Activated naive CD4-positive, alpha-beta T cell treated with anti-CD3 and anti-CD28 coated beads for 36 hours (primary cell): ENCODE data around the gene LANCL2. TPM values are rescaled to one million over a fixed set of nuclear protein-coding genes. Genes with fewer than 3 reads are reported as not detected.
"Not testable (repeated sequence)": the region's sequence is repeated elsewhere in the genome, so short reads cannot be mapped to it uniquely, and the experiment has no call there.

Experiments
- CTCF ChIA-PET: fragments of 350-600 bp; sonication (Branson Sonifier 250); formaldehyde crosslinking; loops from one replicate; lab custom pipeline; 2021; ENCODE audit warnings: antibody characterized with exemption; lab: Charles Lee
- DNase-seq: peaks from one replicate; pipeline ENCODE4 v3.0.0-alpha.2; 2020
- H3K27ac Mint-ChIP-seq: one replicate; pipeline ENCODE4 v1.8.0; 2021; ENCODE audit warnings: mild to moderate bottlenecking, mixed read lengths
- H3K27me3 Mint-ChIP-seq: one replicate; pipeline ENCODE4 v1.8.0; 2021; ENCODE audit warnings: low read depth, mixed read lengths
- H3K36me3 Mint-ChIP-seq: one replicate; pipeline ENCODE4 v1.8.0; 2021; ENCODE audit warnings: low read depth, mixed read lengths
- H3K4me1 Mint-ChIP-seq: one replicate; pipeline ENCODE4 v1.8.0; 2021; ENCODE audit warnings: low read depth, mixed read lengths
- H3K4me3 Mint-ChIP-seq: one replicate; pipeline ENCODE4 v1.8.0; 2021; ENCODE audit warnings: mild to moderate bottlenecking, moderate library complexity, mixed read lengths
- H3K9me3 Mint-ChIP-seq: one replicate; pipeline ENCODE4 v1.8.0; 2021; ENCODE audit warnings: mixed read lengths
- intact Hi-C: fragments of 100-400 bp; cut with micrococcal nuclease; formaldehyde crosslinking; loops from one replicate; pipeline ENCODE4 v1.15.1; 2023
- total RNA-seq, 2 experiments: library from RNA; stranded (reverse); gene quantifications; one replicate each; pipeline ENCODE4 v1.2.3, GENCODE V29; 2021

Gene LANCL2
- total RNA-seq, 2 experiments from 2014 or later: 10.6 to 11.1 TPM

DNA sequence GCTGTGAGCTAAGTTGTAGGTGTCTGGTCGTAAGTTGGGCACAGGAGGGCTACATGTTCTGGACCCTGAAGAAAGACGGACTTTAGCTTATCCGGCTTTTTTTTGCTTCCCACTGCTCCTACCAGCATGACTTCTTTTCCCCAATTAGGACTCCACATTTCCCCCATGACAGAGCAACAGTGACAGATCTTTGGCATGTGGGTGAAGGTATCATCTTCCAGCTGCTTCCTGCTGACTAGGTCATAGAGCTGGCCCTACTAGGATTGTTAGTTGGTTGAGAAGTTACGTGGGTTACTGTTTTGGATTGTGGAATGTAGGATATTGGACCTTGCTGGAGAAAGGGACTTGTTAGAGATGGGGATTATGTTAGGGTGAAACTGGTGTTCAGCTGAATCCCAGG, 21.4 kb downstream of the LANCL2 start:
- peaks cover 29% of the 10 kb centered on the region for H3K9me3 Mint-ChIP-seq
- no peak for DNase-seq
- H3K27me3 Mint-ChIP-seq: no peaks in the 10 kb centered on the region
- H3K36me3 Mint-ChIP-seq: peaks cover 33% of the 10 kb centered on the region
- no peak overlapping the region for H3K4me3 Mint-ChIP-seq
- CTCF ChIA-PET: no interaction called here
- H3K27ac Mint-ChIP-seq: no peak overlapping the region
- intact Hi-C loops: no loop called here
- H3K4me1 Mint-ChIP-seq: peaks cover 8% of the 10 kb centered on the region

DNA sequence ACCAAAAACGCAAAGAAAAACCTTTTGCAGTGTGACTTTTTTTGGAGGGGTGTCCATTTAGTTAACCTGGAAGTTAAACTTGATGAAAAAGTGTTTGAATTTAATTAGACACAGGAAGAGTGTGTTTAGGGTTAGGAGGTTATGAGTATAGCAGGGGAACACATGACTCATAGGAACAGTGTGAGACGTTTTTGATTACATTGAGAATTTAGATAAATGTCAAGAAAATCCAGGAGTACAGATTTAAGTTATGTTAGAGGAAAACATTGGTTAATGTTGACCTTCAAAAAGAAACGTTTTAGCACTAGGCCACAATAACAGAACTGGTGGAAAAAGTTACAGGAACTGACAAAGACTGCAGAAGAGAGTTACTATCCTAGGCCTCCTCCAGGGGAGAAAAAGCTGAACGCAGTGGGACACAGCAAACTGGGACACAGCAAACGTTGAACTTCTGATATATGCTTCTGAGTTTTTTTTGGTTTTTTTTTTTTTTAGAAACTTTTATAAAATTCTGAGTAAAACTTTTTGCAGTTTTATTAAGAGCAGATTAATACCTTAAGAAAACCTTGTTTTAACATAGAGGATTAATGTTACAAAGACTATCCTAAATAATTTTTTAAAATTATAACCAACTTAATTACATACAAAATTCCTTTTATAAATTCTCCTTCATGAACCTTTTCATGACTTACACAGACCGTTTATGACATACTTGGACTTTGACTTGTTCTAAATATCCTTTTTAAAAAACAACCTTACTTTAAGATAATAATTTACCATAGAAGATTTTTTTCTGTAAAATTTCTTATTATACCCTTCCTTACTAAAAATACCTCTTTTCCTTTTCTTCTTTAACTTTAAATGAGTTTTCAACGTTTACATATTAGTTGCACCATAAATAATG, 22.2 kb downstream of the LANCL2 start:
- intact Hi-C loops: no loop called here
- H3K4me1 Mint-ChIP-seq: peaks cover 8% of the 10 kb centered on the region
- no peak for DNase-seq
- H3K9me3 Mint-ChIP-seq: peaks cover 29% of the 10 kb centered on the region
- no peak overlapping the region for H3K27ac Mint-ChIP-seq
- H3K36me3 Mint-ChIP-seq: peaks cover 34% of the 10 kb centered on the region
- H3K4me3 Mint-ChIP-seq: no peak overlapping the region
- H3K27me3 Mint-ChIP-seq: no peaks in the 10 kb centered on the region
- CTCF ChIA-PET: interaction anchor here (1.7 kb wide), 1 partner anchor 28 kb away, joined by 5 read pairs; no protein-coding TSS in a partner anchor

DNA sequence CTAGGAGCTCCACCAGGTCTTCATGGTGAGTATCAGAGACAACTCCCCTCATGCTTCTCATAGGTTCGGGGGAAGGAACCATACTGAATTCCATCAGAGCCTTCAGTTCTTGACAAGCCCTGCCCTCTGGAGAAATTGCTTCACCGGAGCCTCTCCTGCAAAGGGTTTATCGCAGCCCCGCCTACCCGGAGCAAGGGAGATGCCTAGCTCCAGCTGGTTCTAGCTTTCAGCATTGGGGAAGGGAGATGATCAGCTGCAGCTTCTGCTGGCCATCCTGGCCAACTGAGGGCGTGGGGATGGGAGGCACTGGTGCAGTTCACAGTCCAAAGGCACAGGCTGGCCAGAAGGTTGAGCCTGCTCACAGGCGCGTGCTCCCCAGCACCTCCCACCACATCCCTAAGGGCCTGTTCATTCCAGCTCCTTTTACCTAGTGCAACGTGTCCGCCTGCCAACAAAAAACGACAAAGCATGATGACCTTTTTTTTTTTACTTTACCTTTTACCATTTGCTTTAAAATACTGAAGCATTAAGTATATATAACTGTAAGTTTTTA, 31.2 kb downstream of the LANCL2 start:
- Mint-ChIP-seq H3K9me3 (no peaks in the 10 kb centered on the region), H3K36me3 (peaks cover 4% of the 10 kb centered on the region), H3K27me3 (no peaks in the 10 kb centered on the region), H3K4me3 (no peak overlapping the region), H3K4me1 (no peaks in the 10 kb centered on the region), H3K27ac (no peak overlapping the region)
- CTCF ChIA-PET: interaction anchor here (0.7 to 1.2 kb wide), 4 partner anchors 13 to 127 kb away, joined by 3 to 6 read pairs (median 4); no protein-coding TSS in a partner anchor
- intact Hi-C loops: no loop called here
- DNase-seq: no peak

DNA sequence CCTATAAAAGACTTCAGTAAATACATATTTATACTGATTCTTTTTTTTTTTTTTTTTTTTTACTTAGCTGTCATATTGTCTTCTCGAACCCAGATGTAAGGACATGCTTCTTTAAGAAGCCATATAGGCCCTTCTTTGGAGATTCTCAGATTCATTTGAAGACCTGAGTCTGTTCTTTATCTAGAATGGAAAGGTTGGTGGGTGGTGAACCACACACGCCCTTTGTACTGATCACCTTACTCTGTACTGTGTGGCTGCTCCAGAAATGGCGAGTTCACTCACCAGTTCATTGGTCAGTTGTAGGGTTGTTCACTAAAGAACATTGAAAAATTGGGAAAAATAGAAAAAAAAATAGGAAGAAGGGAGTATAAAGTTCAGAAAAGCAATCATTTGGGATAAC, 32.5 kb downstream of the LANCL2 start:
- intact Hi-C loops: no loop called here
- Mint-ChIP-seq H3K4me1 (no peaks in the 10 kb centered on the region), H3K9me3 (no peaks in the 10 kb centered on the region), H3K4me3 (no peak overlapping the region), H3K27ac (no peak overlapping the region), H3K36me3 (peaks cover 4% of the 10 kb centered on the region), H3K27me3 (no peaks in the 10 kb centered on the region)
- no peak for DNase-seq
- CTCF ChIA-PET: no interaction called here

DNA sequence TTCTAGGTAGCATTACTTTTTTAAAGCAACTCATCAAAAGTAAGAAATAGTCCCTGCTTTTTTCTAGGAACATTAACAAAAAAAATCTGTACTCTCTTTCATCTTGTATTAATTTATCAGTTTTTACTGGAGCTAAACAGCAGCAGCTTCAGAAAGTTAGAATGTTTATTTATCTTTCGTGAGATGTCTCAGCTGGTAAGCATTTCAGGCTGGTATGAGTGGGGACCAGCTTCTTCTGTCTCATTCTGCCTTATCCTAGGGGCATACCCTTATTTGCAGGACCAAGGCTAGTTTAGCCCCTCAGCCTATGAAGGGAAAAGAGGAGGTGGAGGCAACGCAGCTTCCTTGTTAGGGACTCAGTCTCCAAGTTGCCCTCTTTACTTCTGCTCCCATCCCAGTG, 35.1 kb downstream of the LANCL2 start:
- Mint-ChIP-seq H3K36me3 (peaks cover 12% of the 10 kb centered on the region), H3K27ac (no peak overlapping the region), H3K4me3 (no peak overlapping the region), H3K4me1 (no peaks in the 10 kb centered on the region), H3K9me3 (no peaks in the 10 kb centered on the region), H3K27me3 (no peaks in the 10 kb centered on the region)
- CTCF ChIA-PET: interaction anchor here (1.3 kb wide), 1 partner anchor 15 kb away, joined by 7 read pairs; no protein-coding TSS in a partner anchor
- no peak for DNase-seq
- intact Hi-C loops: no loop called here

DNA sequence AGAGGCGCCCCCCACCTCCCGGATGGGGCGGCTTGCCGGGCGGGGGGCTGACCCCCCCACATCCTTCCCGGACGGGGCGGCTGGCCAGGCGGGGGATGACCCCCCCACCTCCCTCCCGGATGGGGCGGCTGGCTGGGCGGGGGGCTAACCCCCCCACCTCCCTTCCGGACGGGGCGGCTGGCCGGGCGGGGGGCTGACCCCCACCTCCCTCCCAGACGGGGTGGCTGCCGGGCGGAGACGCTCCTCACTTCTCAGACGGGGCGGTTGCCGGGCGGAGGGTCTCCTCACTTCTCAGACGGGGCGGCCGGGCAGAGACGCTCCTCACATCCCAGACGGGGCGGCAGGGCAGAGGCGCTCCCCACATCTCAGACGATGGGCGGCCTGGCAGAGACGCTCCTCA, 37.4 kb downstream of the LANCL2 start:
- H3K4me1 Mint-ChIP-seq, H3K27me3 Mint-ChIP-seq, H3K9me3 Mint-ChIP-seq, CTCF ChIA-PET, H3K4me3 Mint-ChIP-seq, intact Hi-C loops, H3K27ac Mint-ChIP-seq, DNase-seq: not testable (repeated sequence)
- H3K36me3 Mint-ChIP-seq: peaks cover 12% of the 10 kb centered on the region

DNA sequence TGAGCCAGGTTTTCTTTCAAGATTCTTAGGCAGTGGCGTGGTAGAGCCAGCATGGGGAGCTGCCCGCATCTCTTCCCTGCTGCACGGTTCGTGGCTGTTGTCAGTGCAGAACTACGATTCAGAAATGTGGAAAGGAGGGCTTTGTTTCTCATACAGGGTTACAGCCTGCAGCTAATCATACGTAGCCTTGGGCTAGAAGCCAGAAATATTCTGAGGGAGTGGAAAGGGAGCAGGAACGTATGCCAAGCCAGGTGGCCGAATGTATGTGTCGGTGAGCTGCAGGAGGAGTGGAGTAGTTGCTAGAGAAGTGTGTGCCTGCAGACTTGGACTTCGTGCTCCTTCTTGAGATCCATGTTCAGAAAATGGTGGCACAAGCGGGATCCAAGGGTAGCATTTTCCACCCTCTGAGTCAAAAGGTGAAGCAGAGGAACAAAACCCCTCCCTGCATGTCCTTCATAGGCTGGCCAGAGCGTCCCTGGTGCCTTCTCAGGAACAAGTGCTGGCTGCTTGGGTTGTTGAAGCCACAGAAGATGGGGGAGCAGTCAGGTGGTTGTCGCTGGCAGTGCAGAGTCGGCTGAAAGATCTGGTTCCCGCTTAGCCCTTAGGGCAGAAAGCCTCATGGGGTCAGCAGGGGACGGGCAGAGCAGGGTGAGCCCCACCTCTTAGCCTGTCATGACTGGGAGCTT, 40.9 kb downstream of the LANCL2 start:
- no peaks in the 10 kb centered on the region for H3K27me3 Mint-ChIP-seq
- CTCF ChIA-PET: interaction anchor here (1.4 kb wide), 1 partner anchor 9 kb away, joined by 6 read pairs; no protein-coding TSS in a partner anchor
- peaks cover 11% of the 10 kb centered on the region for H3K36me3 Mint-ChIP-seq
- DNase-seq: no peak
- no peak overlapping the region for H3K4me3 Mint-ChIP-seq
- intact Hi-C loops: no loop called here
- H3K4me1 Mint-ChIP-seq: no peaks in the 10 kb centered on the region
- no peaks in the 10 kb centered on the region for H3K9me3 Mint-ChIP-seq
- H3K27ac Mint-ChIP-seq: no peak overlapping the region

DNA sequence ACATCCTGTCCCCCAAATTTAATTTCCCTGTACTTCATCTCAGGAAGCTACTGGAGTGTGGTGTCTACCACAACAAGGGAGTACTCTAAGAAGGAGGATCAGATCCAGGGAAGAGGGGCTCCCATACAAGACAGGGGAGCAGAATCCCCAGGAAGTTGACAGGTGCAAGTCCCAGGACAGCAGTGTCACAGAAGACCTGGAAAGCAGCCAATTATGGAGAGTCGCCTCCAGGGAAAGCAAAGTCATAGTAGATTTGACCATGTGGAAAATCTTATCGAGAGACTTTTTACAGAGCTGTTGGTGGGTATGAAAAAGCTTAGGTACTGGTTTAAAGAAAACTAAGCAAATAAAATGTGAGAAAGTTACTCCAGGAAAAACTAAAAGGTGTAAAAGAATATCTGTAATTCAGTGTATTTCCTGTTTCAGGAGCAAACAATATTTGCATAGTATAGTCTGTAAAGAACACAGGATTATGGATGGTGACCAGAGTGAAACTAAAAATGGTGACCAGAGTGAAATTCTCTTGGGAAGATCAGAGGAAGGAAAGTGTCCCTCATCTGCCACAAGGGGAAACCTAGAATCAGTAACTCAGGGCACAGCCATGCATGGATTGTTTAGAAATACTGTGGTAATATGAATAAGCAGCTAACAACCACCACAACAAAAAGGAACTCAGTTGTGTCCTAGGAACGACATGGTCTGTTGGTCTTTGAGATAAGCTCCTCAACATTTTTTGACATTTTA, 44.5 kb downstream of the LANCL2 start:
- no peak overlapping the region for H3K4me3 Mint-ChIP-seq
- no peaks in the 10 kb centered on the region for H3K9me3 Mint-ChIP-seq
- H3K36me3 Mint-ChIP-seq: peaks cover 2% of the 10 kb centered on the region
- intact Hi-C loops: no loop called here
- CTCF ChIA-PET: interaction anchor here (0.6 to 1.2 kb wide), 3 partner anchors 10 to 88 kb away, joined by 4 to 5 read pairs (median 4); no protein-coding TSS in a partner anchor
- no peaks in the 10 kb centered on the region for H3K4me1 Mint-ChIP-seq
- no peak overlapping the region for H3K27ac Mint-ChIP-seq
- no peaks in the 10 kb centered on the region for H3K27me3 Mint-ChIP-seq
- DNase-seq: no peak

DNA sequence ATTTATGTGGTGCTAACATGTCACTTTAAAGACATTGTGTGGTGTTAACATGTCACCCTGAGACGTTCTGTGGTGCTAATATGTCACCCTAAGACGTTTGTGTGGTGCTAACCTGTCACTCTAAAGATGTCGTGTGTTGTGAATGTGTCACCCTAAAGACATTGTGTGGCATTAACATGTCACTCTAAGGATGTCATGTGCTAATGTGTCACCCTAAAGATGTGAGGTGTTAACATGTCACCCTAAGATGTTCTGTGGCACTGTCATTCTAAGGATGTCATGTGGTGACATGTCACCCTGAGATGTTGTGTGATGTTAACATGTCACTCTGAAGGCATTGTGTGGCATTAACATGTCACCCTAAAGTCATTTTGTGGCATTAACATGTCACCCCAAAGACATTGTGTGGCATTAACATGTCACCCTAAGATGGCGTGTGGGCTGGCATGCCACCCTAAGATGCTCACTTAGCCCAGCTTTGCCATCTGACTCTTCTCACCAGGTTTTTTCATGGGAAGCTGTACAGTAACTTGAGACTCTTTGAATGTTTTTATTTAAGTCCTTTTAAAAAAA, 45.6 kb downstream of the LANCL2 start:
- no peak overlapping the region for H3K27ac Mint-ChIP-seq
- no peaks in the 10 kb centered on the region for H3K27me3 Mint-ChIP-seq
- CTCF ChIA-PET: interaction anchor here (1.2 kb wide), 1 partner anchor 9 kb away, joined by 4 read pairs; no protein-coding TSS in a partner anchor
- H3K4me1 Mint-ChIP-seq: peaks cover 2% of the 10 kb centered on the region
- no peak for DNase-seq
- no peak overlapping the region for H3K4me3 Mint-ChIP-seq
- H3K9me3 Mint-ChIP-seq: no peaks in the 10 kb centered on the region
- intact Hi-C loops: no loop called here
- peaks cover 2% of the 10 kb centered on the region for H3K36me3 Mint-ChIP-seq

DNA sequence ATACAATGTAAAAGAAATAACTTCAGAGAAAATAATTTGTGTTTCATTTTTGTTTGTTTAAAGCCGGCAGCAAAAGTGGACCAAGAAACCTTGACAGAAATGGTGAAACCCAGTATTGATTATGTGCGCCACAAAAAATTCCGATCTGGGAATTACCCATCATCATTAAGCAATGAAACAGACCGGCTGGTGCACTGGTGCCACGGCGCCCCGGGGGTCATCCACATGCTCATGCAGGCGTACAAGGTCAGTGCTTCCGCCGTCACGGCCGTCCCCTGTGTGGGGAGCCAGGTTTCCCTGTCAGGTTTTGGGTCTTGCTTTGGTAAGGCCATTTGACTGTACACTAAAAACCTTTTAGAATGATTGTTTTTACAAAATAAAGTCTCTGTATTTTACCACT, 46.7 kb downstream of the LANCL2 start:
- Mint-ChIP-seq H3K4me1 (peaks cover 2% of the 10 kb centered on the region), H3K36me3 (peaks cover 2% of the 10 kb centered on the region), H3K9me3 (no peaks in the 10 kb centered on the region), H3K27ac (no peak overlapping the region), H3K27me3 (no peaks in the 10 kb centered on the region), H3K4me3 (no peak overlapping the region)
- DNase-seq: no peak
- CTCF ChIA-PET: no interaction called here
- intact Hi-C loops: no loop called here

DNA sequence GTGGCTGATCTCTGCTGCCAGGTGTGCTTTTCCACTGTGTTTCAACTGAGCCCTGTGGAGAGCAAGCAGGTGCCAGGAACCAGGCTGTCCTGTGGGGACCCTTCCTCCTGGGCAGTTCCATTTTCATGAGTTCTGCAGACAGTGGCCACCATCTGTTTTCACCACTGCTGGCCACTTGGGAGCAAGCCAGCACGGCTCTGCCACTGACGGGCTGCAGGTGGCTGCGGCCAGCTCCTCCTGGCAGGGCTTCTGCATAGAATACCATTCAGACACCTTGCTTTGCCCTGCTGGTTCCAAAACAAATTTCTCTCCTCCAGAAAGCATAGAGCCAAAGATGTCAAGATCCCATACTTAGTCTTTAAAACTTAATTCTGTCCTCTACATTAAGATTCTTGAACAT, 48.3 kb downstream of the LANCL2 start:
- intact Hi-C loops: no loop called here
- no peak overlapping the region for H3K4me3 Mint-ChIP-seq
- H3K4me1 Mint-ChIP-seq: peaks cover 2% of the 10 kb centered on the region
- H3K9me3 Mint-ChIP-seq: no peaks in the 10 kb centered on the region
- H3K27me3 Mint-ChIP-seq: no peaks in the 10 kb centered on the region
- CTCF ChIA-PET: interaction anchor here (0.5 to 2.5 kb wide), 11 partner anchors 11 to 611 kb away, joined by 3 to 10 read pairs (median 5); no protein-coding TSS in a partner anchor
- H3K27ac Mint-ChIP-seq: no peak overlapping the region
- peaks cover 2% of the 10 kb centered on the region for H3K36me3 Mint-ChIP-seq
- DNase-seq: no peak
